Right lobe of liver (tissue), 6 donors: ENCODE data around the gene MYL5. TPM values are rescaled to one million over a fixed set of nuclear protein-coding genes. Genes with fewer than 3 reads are reported as not detected.
"Not testable (repeated sequence)": the region's sequence is repeated elsewhere in the genome, so short reads cannot be mapped to it uniquely, and the experiment has no call there.

Experiments used
- ATAC-seq, 4 donors: fragments of 200-7000 bp; cut with Tn5 transposase; one replicate each; pipeline ENCODE4 v1.9.1; 2020; ENCODE audit warnings: mild to moderate bottlenecking in 4 of 4, moderate library complexity in 4 of 4
- DNase-seq, 3 donors: peaks; one replicate each; pipeline ENCODE4 v3.0.0-alpha.2; 2020
- H3K27ac ChIP-seq, 3 donors: fragments of 200-600 bp; one replicate each; pipeline ENCODE4 v1.8.0; 2022
- H3K27me3 ChIP-seq, 2 donors: fragments of 200-600 bp; one replicate each; pipeline ENCODE4 v1.8.0; 2022
- H3K36me3 ChIP-seq, 4 donors: fragments of 200-600 bp; sonication (generic) in 1 of 4; one replicate each; pipeline versions ENCODE4 v1.5.1 to v1.8.0; 2017 to 2022; ENCODE audit warnings: control low read depth in 1 of 4
- H3K4me1 ChIP-seq, 4 donors: fragments of 200-600 bp; sonication (generic) in 1 of 4; one replicate each; pipeline versions ENCODE4 v1.5.1 to v1.8.0; 2017 to 2022; ENCODE audit warnings: control low read depth in 1 of 4
- H3K4me3 ChIP-seq, 3 donors: fragments of 200-600 bp; one replicate each; pipeline ENCODE4 v1.8.0; 2022
- H3K9me3 ChIP-seq, 4 donors: fragments of 200-600 bp; sonication (generic) in 1 of 4; one replicate each; pipeline versions ENCODE4 v1.5.1 to v1.8.0; 2017 to 2022; ENCODE audit warnings: control low read depth in 1 of 4
- POLR2A ChIP-seq: fragments of 450-650 bp; IDR thresholded peaks from one replicate; pipeline ENCODE4 v1.6.1; 2017; ENCODE audit warnings: antibody characterized with exemption, mild to moderate bottlenecking
- WGBS: methylation state at CpG from one replicate; pipeline ENCODE4 v1.1.6; 2018; ENCODE audit warnings: low coverage, low lambda C conversion rate; ENCODE audit not compliant: insufficient coverage; ENCODE audit errors: missing lambda C conversion rate; 5-methylcytosine and 5-hydroxymethylcytosine counted together
- intact Hi-C, 2 donors: fragments of 100-400 bp; cut with DNase I; formaldehyde crosslinking; loops; one replicate each; pipeline versions ENCODE4 v1.11.2 to v1.14.1; 2022
- total RNA-seq, 6 experiments: library from RNA; depleted of rRNA in 2 of 6; stranded (reverse); fragments of >200 nt in 2 of 6; fragmentation: NEBNext Ultra II Directional in 3 of 6; extraction: Animal tissue kit (Norgen Biotek cat#: 25700) in 3 of 6; gene quantifications; one replicate each; pipeline versions ENCODE4 v1.1.0 to v1.2.4, GENCODE V29; 2016 to 2023
- TF ChIP-seq, protein P1 (sequence below), 4 donors: fragments of 200-600 bp in 3 of 4; fragments of 450-650 bp in 1 of 4; IDR thresholded peaks; one replicate each; pipeline versions ENCODE4 v1.5.1 to v1.8.0; 2016 to 2022; ENCODE audit warnings: antibody characterized with exemption in 4 of 4, mild to moderate bottlenecking in 2 of 4
- donor health status: DM: no; HTN: yes; CAD: no.
- donor health status: DM: no; HTN: no; CAD: no.
- donor health status: DM: no; HTN: no; CAD: no.
- donor health status: DM: no; HTN: yes; CAD: no.
- donor health status: DM: no; HTN: yes; CAD: no.

The MYL5 gene
- total RNA-seq, 6 experiments from 2014 or later = 6.9 to 9.2 (median 8.4) TPM

GRCh38 chr4:730511-730910 is 56.2 kb downstream of the MYL5 start:
- peaks cover 0 to 41% (median 17%) of the 10 kb centered on the region in 4 donors for H3K36me3 ChIP-seq
- no peak for ATAC-seq
- H3K9me3 ChIP-seq = no peaks in the 10 kb centered on the region
- no peaks in the 10 kb centered on the region for H3K4me1 ChIP-seq
- TF ChIP-seq, protein P1, sequence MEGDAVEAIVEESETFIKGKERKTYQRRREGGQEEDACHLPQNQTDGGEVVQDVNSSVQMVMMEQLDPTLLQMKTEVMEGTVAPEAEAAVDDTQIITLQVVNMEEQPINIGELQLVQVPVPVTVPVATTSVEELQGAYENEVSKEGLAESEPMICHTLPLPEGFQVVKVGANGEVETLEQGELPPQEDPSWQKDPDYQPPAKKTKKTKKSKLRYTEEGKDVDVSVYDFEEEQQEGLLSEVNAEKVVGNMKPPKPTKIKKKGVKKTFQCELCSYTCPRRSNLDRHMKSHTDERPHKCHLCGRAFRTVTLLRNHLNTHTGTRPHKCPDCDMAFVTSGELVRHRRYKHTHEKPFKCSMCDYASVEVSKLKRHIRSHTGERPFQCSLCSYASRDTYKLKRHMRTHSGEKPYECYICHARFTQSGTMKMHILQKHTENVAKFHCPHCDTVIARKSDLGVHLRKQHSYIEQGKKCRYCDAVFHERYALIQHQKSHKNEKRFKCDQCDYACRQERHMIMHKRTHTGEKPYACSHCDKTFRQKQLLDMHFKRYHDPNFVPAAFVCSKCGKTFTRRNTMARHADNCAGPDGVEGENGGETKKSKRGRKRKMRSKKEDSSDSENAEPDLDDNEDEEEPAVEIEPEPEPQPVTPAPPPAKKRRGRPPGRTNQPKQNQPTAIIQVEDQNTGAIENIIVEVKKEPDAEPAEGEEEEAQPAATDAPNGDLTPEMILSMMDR (IDR thresholded peaks at IDR 0.05) = no peak
- no peak for TF ChIP-seq POLR2A
- intact Hi-C loops = no loop called here
- no peak overlapping the region for H3K4me3 ChIP-seq
- WGBS = 100% methylated on average over 10 of the region's 27 CpGs
- no peak for DNase-seq
- H3K27me3 ChIP-seq = no peaks in the 10 kb centered on the region
- H3K27ac ChIP-seq = no peak overlapping the region

GRCh38 chr4:730946-731904 is 56.9 kb downstream of the MYL5 start:
- DNase-seq = not testable (repeated sequence)
- peak in 1 of 4 donors; percentile 11 for ATAC-seq
- 100% methylated on average over 6 of the region's 68 CpGs for WGBS

More at GRCh38 chr4:730946-731904, 56.9 kb downstream of the MYL5 start:
- H3K27me3 ChIP-seq, H3K27ac ChIP-seq, H3K4me1 ChIP-seq, H3K9me3 ChIP-seq, intact Hi-C loops, H3K4me3 ChIP-seq: not testable (repeated sequence)
- H3K36me3 ChIP-seq = peaks cover 0 to 41% (median 18%) of the 10 kb centered on the region in 4 donors

Other genes with a start within 250 kb of the MYL5 start
- gene ZNF721, start 175.4 kb upstream of the MYL5 start, total RNA-seq = 10 to 100 TPM in 3 of 6 experiments, 1 to 10 TPM in 3; 7.1 to 12.7 (median 10.0) TPM
- gene PIGG, start 175.3 kb upstream of the MYL5 start, total RNA-seq = 10 to 100 TPM; 16.4 to 23.1 (median 19.9) TPM
- not detected for gene TMEM271, start 98.2 kb upstream of the MYL5 start, total RNA-seq
- 1 to 10 TPM in 1 of 6 experiments, under 1 TPM in 4, not detected in 1; 0.24 to 1.9 (median 0.76) TPM for gene PDE6B, start 49.0 kb upstream of the MYL5 start, total RNA-seq
- 100 to 1,000 TPM in 4 of 6 experiments, 10 to 100 TPM in 2; 78.2 to 225 (median 162) TPM for gene ATP5ME, start 266 bp upstream of the MYL5 start, total RNA-seq
- gene SLC49A3, start 14.6 kb downstream of the MYL5 start, total RNA-seq = 1 to 10 TPM; 2.9 to 9.0 (median 5.2) TPM
- gene PCGF3, start 31.3 kb downstream of the MYL5 start, total RNA-seq = 10 to 100 TPM; 13.0 to 23.5 (median 14.7) TPM
- 1 to 10 TPM in 5 of 6 experiments, under 1 TPM in 1; 0.86 to 3.7 (median 2.4) TPM for gene CPLX1, start 151.6 kb downstream of the MYL5 start, total RNA-seq